ENCODE results near the gene ANO5.

DNA sequence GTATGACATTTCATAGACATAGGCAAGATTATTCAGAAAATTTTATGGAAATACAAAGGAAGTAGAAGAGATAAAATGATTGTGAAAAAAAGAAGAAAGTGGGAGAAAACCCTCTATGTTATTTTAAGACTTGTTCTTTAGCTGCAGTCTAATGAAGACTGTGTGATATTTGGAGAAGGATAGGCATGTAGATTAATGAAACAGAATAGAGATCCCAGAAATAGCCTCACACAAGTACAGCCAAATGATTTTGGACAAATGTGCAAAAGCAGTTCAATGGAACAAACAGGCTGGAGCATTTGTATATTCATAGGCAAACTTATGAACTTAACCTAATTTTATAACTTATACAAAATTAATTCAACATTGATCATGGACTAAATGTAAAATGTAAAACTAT, 14.3 kb downstream of the ANO5 start:
- no peak for TF ChIP-seq CHD2 (IDR thresholded peaks at IDR 0.05; ENCODE audit: low read length, partially characterized antibody)
- no peak for TF ChIP-seq MAFK (IDR thresholded peaks at IDR 0.05; ENCODE audit: partially characterized antibody)
- TF ChIP-seq MYC (IDR thresholded peaks at IDR 0.05; ENCODE audit: borderline replicate concordance, low read length): no peak
